NCI-H446 treated with DMSO at 0.1 percent for 48 hours (cell line): ENCODE measurements around the gene DYRK3.
A peak's percentile ranks its signal among the peaks of the same experiment; 100 is the strongest.

Experiments
- DNase-seq: peaks from one replicate; lab custom pipeline; 2025; lab: John Stamatoyannopoulos, UW

Gene DYRK3

DNA sequence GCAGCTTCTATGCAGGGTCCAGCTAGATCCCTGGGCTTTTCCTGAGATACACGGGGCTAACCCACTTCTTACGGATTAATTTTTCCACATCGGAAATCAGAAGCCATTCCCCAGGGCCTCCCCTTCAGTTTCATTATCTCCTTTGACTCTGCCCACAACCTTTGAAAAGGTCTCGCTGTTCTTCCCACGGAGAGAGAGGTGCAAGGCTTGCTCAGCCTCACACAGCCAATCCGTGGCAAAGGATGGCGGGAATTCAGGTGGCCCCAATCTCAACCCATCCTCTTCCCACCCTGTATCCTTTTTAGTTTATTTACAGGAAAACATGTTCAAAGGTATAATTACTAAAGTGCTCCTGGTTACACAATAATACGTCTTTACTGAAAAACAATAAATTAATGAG lies 48.7 kb downstream of the DYRK3 start:
- DNase-seq = no peak

DNA sequence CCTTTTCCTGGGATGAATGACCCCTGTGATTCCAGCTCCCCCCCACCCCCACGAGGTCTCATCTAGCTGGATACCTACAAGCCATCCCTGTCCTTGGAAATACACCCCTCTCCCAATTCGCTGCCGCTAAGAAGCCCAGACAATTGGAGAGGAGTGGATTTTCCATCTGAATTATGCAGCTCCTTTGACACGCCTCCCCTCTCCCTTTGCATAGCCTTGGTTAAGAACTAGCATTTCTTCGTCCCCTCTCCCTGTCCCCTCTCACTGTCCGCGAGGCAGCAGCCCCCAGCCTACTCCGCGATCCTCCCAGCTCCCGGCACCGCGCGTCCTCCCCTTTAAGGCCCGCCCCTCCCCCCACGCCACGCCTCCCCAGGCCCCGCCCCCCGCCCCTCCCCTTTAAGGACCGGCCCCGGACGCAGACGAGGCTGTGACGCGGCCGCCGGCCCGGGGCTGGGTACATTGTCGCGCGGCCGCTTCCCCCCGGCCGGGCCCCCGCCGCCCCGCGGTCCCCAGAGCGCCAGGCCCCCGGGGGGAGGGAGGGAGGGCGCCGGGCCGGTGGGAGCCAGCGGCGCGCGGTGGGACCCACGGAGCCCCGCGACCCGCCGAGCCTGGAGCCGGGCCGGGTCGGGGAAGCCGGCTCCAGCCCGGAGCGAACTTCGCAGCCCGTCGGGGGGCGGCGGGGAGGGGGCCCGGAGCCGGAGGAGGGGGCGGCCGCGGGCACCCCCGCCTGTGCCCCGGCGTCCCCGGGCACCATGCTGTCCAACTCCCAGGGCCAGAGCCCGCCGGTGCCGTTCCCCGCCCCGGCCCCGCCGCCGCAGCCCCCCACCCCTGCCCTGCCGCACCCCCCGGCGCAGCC lies 49.4 kb downstream of the DYRK3 start, which contains the start of gene MAPKAPK2:
MAPKAPK2 (plus strand) TSS at position 428 of the 856 bp plus-strand sequence; CDS start at position 753, 325 bp downstream.
- peak; percentile 35 for DNase-seq

DNA sequence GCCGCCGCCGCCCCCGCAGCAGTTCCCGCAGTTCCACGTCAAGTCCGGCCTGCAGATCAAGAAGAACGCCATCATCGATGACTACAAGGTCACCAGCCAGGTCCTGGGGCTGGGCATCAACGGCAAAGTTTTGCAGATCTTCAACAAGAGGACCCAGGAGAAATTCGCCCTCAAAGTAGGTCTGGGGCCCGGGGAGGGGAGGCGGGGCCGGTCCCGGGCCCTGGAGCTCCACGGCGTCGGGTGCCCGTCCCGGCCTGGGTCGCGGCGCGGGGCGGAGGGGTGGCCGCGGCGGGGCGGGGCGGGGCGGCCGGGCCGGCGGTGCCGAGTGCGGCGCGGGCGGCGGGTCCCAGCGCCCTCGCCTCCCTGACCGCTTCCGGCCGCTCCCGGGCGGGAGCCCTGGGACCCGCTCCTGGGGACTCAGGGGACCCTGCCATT lies 50.0 kb downstream of the DYRK3 start:
- no peak for DNase-seq

DNA sequence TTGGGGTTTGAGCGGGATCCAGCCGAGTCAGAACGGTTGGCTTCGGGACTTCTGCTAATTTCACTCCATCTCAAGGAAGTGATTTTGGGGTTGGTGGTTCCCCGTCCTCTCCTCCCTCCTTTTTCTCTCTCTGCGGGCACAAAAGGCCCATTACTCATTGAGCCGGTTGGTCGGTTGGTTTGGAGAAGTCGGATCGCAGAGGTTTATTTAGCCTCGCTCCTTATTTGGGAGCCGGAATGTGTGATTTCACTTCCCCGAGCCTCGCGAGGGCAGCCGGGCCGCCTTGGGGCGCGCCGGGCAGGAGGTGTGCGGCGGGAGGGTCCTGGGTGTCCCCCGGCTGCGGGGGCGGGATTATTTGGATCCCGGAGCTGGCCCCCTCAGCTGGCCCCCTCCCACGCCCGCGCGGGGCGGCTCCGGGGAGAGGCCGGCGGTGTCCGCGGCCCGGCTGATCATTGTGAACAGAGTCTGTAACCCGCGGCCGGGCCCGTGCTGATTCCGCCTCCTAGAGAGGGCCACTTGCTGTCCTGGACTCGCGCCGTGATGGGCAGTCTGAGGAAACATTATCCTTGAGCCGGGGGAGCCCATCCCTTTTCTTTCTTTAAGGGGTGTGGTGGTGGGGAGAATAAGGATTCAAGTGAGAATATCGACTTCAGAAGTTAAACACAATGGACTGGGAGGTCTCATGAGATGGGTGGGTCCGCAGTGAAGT lies 50.6 kb downstream of the DYRK3 start:
- DNase-seq = no peak

DNA sequence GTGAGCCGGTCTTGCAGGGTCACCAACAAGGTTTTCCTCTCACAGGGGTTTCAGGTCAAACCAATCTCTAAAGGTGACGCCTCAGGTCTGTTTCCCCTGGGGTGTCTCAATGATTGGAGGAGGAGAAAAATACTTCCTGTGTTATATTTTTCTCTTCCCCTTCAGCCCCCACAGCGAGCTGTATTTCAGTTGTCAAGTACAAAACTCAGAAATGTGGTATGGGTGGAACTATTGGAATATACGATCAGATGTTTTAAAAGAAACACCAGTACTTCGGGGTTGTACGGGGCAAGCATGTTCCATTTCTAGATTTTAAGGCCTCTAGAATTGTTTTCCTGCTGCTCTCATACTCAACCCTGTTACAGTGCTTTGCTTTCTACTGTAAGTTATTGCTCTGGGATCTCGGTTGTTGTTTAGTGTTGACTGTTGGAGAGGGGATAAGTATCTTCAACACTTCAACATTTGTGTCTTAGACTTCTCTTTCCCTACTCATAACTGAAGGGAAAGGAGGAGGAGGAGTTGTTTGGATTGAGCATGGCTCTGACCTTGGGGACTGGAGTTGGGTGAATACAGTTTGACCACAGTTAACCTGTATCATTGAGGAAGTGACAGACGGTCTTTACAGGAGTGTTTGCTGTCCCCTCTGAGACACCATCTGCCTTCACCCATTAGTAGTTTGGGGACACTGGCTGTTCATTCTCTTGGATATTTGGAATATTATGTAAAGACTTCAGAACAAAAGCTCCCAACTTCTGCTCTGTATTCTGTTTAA lies 51.3 kb downstream of the DYRK3 start:
- DNase-seq = no peak

DNA sequence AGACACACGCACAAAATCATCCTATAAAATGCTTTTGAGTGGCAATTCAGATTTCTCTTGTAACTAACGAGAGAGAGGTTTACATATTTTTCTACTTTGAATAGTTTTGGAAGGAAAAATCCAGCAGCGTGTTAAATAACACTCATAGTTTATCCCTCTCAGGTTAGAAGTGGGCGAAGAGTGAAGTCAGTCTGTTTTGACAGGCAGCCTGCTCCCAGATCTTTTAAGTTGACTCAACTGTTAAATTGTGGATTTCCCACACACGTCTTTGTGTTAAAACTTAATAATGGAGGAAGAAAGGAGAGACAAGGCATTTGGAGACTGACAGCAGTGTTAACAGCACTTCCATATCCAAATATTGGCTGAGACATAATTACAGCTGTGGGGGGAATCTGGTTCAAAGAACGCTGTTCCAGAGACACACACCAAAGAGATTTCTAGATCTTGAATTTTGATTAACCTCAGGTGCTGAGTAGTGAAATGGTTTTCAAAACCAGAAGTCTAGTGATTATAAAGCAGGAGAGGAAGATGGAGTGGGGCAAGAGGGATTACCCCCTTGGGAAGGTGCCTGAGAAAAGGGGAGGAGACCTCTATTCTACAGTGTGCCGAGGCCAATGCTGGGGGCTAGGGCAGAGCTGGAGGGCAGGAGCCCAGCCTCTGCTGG lies 52.0 kb downstream of the DYRK3 start:
- no peak for DNase-seq

DNA sequence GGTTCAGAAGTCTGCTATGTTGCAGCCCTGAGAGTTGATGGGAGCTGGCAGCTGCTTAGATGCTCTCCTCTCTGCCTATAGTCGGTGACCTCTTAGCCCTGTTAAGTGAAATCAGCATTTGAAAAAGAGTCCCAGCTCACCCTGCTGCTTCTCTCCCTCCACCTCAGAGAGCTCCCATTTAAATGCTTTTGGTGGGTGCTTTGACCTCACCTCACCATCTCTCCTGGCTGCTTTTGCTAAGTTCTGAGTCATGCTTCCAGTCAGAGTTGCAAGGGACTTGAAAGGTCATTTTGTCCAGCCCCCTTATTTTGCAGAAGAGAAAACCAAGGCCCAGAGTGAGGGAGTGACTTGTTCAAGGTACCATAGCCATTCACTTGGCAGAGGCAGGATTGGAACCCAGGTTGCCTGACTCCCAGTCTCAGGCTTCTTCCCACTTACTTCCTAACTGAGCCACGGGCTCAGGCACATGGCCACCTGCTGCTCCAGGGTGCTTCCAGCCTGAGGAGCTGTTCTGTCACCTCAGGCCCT lies 52.6 kb downstream of the DYRK3 start:
- DNase-seq = no peak

DNA sequence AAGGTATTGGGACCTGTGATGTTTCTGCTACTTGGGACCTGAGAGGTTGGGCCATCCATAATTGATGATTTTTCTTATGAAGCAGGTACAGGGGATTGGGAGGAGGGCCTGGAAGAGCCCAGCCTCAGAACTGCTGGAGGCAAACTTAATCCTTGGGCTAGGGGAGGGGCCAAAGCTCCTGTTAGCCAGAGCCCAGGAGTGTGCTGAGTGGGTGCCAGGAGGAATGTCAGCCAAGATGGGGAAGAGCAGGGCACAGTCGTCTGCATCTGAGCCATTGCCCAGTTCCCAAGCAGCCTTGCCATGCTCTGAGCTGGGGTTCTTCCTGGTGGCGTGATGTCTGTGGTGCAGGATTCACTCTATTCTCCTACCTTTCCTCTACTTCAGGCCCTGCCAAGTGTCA lies 55.2 kb downstream of the DYRK3 start:
- DNase-seq = peak; percentile 64

DNA sequence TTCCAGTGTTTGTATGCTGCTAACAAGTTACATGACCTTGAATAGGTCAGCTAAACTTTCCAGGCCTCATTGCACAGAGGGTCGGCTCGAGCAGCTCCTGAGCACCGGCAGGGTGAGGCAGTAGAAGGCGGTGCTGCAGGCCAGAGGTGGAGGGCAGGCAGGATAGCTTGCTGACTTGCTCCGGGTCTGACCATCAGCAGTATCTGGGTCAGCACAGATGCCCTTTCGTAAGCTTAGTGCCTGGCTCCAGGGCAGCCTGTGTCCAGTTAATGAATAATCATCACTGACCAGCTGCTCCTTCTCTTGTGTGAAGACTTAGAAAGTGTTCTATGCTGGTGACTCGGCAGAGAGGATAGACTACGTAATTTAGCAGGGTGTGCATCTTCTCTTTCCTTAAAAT lies 56.3 kb downstream of the DYRK3 start:
- no peak for DNase-seq

DNA sequence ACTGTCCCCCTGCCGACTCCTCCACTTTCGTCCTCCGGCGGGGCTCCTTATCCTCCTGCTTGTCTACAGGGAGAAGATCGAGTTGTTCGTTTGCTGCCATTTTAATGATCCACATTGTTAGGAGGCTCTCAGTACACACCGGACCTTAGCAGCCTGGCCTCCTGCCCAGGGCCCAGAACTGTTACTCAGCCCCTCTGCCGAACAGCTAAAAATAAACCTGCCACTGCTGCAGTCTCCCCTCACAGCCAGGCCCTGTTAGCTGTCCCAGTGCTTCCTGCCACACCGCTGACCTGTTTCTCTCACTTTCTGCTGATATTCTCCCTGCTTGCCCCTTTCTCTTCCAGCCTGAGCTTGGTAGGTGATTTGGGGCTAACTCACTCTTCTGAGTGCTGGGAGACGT lies 57.7 kb downstream of the DYRK3 start:
- DNase-seq = peak; percentile 35

DNA sequence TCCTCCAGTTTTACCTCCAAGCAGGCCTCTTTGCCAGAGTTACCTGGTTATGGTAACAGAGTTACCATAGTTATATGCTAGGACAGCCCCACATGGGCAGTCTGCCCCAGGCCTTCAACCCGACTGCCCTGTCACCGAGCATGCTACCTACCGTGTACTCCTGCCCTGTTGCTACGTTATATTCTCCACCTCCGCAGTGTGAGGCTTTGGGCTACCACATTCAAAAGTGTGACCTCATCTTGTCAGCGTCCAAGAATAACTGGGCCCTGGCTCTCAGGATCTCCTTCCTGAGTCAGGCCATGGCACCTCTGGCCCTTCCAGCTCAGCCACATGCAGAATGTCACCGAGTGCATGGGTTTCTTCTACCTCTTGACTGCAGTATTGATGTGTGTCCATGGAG lies 58.3 kb downstream of the DYRK3 start:
- DNase-seq = no peak

DNA sequence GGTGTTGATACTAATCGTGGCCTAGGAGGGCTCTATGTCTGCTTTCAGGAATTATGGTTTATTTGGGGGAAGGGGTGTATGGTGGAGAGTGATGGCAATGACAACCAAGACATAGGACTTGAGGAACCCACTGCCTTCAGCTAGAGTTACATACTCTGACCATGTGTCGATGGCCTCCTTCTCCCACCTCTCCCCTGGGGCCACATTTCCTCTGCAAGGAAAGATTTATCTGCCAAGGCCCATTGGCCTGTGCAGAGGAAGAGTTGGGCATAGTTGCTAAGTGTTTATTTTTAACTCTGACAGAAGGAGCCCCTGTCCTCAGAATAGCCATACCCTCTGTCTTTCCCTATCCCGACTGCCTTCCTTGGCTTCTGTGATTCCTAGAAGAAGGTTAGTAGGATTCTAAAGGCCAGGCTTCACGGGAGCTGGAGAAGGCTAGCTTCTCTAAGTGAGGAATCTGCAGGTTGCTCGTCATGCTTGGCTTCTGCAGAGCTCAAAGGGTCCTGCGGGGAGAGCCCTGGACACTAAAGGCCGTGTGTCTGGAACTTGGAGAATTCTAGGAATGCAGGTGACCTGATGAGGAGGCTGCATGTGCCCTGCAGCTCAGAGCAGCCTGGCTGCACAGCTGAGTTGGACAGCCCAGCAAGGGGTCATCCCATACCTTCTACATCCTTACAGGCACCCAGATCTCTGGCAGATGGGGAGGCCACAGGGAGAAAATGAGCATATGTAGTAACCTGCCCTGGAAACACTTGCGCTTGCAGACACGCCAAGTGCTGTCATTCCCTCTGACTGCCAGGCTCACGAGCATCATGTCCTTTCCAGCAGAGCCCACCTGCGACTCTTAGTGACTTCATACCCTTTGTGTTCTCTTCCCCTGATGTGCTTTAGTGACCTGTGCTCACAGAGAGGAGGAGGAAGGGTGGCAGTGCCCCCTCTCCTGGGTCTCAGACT lies 59.1 kb downstream of the DYRK3 start:
- no peak for DNase-seq

DNA sequence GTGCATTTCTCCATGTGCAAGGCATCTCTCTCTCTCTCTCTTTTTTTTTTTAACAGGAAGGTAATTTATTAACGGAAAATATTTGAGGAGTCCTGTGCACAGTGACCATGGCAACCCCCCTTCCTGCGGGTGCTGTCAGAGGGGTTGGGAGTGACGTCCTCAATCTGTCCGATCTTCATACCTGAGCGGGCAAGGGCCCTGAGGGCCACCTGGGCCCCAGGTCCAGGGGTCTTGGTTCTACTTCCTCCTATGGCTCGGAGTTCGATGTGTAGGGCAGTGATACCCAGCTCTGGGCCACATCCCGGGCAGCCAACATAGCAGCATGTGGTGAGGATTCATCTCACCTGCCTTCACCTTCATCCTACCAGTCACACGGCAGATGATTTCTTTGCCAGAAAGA lies 60.4 kb downstream of the DYRK3 start:
- DNase-seq = no peak

DNA sequence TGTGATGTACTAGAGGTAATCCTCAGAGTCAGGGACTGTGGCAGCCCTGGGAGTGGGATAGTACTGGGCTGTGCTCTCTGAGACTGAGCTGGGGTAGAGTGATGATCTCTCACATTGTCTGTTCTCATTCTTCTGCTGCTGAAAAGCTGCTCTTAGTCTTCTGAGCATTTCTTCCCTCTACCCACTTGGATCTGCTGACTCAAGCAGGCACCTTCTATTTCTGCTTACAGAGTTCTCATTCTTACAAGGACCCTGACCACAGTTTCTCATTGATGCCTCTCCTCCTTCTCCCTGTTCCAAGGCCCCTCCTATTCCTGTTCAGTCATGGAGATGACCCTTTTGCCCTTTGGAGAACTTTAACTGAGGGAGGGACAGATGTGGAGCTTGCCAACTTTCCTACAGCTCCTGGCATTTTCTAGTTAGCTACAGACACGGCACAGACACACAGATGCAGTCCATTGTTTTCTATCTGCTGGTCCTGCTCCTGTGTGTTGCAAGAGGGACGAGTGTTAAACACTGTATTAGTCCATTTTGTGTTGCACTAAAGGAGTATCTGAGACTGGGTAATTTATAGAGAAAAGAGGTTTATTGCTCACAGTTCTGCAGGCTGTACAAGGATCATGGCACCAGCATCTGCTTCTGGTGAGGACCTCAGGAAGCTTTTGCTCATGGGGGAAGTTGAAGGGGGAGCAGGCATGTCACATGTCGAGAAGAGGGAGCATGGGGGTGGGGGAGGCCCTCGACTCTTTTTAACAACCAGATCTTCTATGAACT lies 61.7 kb downstream of the DYRK3 start:
- DNase-seq = no peak

DNA sequence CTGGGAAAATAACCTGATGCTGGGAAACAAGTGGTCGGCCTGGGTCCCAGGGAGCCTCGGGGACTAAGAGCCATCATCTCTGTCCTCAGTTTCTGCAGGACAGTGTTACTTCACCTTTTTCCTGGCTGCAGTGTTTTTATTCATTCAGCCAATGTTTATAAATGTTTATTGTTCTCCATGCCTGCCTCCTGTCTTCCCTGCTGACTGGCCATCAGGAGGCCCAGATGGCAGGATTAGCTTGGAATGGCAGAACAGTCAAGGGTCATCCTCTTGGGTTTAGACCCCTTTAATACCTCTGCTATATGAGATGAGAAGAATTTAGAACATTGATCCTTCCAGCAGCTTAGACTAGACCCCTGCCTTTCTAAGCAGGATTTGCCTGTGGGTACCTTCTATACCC lies 62.7 kb downstream of the DYRK3 start:
- DNase-seq = no peak
